ENCODE results near the gene ITIH4.
A peak's percentile ranks its signal among the peaks of the same experiment; 100 is the strongest.

Gene ITIH4

DNA sequence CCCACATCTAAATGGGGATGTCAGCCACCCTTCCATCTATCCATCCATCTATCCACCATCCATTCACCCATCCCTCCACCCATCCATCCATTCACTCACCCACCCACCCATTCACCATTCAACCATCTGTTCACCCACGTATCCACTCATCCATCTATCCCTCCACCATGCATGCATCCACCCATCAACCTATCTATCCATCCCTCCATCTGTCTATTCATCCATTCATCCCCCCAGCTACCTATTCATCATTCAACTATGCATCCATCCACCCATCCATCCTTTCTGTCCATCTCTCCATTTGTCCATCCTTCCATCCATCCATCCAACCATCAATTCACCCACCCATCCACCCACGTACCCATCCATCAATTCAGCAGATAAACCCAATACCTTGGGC is 21.3 kb downstream of the ITIH4 start:
- no peak for DNase-seq (ENCODE audit: low read depth)
- TF ChIP-seq CTCF (conservative IDR thresholded peaks at IDR 0.05; ENCODE audit: low read depth, low read length): no peak
- H3K4me3 ChIP-seq (ENCODE audit: low read depth, low read length): no peak overlapping the region

DNA sequence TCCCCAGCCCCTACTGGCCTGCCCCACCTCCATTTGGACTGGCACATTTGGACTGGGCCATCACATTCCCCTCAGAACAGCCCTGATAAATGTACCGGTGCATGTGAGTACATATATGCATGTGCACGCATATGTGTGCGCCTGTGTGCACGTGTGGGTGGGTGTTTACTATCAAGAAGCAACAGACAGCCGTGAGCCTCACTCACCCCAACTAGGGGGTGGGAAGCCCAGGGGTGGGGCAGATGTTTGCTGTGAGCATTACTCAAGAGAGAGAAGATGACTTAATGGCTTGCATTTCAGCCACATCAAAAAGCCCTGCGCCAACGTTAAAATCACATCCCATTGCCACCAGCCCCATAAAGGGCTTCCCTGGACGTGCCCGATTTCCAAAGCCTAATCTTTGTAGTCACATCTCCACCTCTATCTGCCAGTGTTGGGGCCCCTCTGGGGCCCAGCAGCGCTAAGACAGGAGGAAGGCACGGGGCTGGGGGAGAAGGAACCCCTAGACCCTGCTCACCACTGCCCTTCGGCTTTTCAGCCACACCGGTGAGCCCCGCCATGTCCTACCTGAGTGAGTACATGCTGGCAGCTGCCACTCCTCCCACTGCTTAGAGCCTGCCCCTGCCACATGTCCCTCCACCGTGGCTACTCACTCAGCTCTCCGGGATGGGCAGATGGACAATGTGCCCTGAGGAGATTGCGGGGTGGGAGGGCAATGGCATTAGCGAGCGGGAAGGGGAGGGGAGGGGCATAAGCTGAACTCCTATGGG is 25.0 kb downstream of the ITIH4 start:
- no peak for DNase-seq (ENCODE audit: low read depth)
- H3K4me3 ChIP-seq (ENCODE audit: low read depth, low read length): no peak overlapping the region
- TF ChIP-seq CTCF (conservative IDR thresholded peaks at IDR 0.05; ENCODE audit: low read depth, low read length): no peak

- no peak overlapping the region for H3K4me3 ChIP-seq (ENCODE audit: low read depth, low read length)
- DNase-seq (ENCODE audit: low read depth): peak; percentile 32
Observed at GRCh38 chr3:52801839-52802238, 28.6 kb downstream of the ITIH4 start.

GRCh38 chr3:52800079-52800478 is 30.4 kb downstream of the ITIH4 start:
- no peak overlapping the region for H3K4me3 ChIP-seq (ENCODE audit: low read depth, low read length)
- peak; percentile 45 for DNase-seq (ENCODE audit: low read depth)
- no peak for TF ChIP-seq CTCF (conservative IDR thresholded peaks at IDR 0.05; ENCODE audit: low read depth, low read length)

More at GRCh38 chr3:52801839-52802238, 28.6 kb downstream of the ITIH4 start:
- no peak for TF ChIP-seq CTCF (conservative IDR thresholded peaks at IDR 0.05; ENCODE audit: low read depth, low read length)

- TF ChIP-seq CTCF (conservative IDR thresholded peaks at IDR 0.05; ENCODE audit: low read depth, low read length): peak; percentile 60
- peak; percentile 19 for DNase-seq (ENCODE audit: low read depth)
- no peak overlapping the region for H3K4me3 ChIP-seq (ENCODE audit: low read depth, low read length)
Observed at GRCh38 chr3:52798978-52799476, 31.4 kb downstream of the ITIH4 start.

- no peak for TF ChIP-seq CTCF (conservative IDR thresholded peaks at IDR 0.05; ENCODE audit: low read depth, low read length)
- no peak overlapping the region for H3K4me3 ChIP-seq (ENCODE audit: low read depth, low read length)
- DNase-seq (ENCODE audit: low read depth): no peak
Observed at GRCh38 chr3:52798376-52798977, 32.0 kb downstream of the ITIH4 start.
